Measurements from ENCODE around the gene FAM120A. TPM values are rescaled to one million over a fixed set of nuclear protein-coding genes. Genes with fewer than 3 reads are reported as not detected.
A peak's percentile ranks its signal among the peaks of the same experiment; 100 is the strongest.
"Not testable (repeated sequence)": the region's sequence is repeated elsewhere in the genome, so short reads cannot be mapped to it uniquely, and the experiment has no call there.

The FAM120A gene
- total RNA-seq, 2 donors from 2014 or later: 76.9 to 83.6 TPM

GRCh38 chr9:93510041-93510440, 58.6 kb downstream of the FAM120A start:
- Mint-ChIP-seq H3K4me3 (no peak overlapping the region), H3K27me3 (no peaks in the 10 kb centered on the region), H3K27ac (no peak overlapping the region), H3K36me3 (ENCODE audit: low read depth) (peaks cover 9% of the 10 kb centered on the region), H3K4me1 (peaks cover 56% of the 10 kb centered on the region)
- H3K9me3 ChIP-seq (ENCODE audit: control insufficient read depth, low read length, poor library complexity, severe bottlenecking): no peaks in the 10 kb centered on the region
- ATAC-seq (no peak), DNase-seq (no peak)

GRCh38 chr9:93511228-93511627, 59.7 kb downstream of the FAM120A start:
- not testable (repeated sequence) for H3K27me3 Mint-ChIP-seq; ATAC-seq; H3K9me3 ChIP-seq (ENCODE audit: control insufficient read depth, low read length, poor library complexity, severe bottlenecking); H3K36me3 Mint-ChIP-seq (ENCODE audit: low read depth); DNase-seq; H3K4me3 Mint-ChIP-seq
- Mint-ChIP-seq H3K4me1 (peaks cover 48% of the 10 kb centered on the region), H3K27ac (peak overlapping the region; percentile 90)

DNA sequence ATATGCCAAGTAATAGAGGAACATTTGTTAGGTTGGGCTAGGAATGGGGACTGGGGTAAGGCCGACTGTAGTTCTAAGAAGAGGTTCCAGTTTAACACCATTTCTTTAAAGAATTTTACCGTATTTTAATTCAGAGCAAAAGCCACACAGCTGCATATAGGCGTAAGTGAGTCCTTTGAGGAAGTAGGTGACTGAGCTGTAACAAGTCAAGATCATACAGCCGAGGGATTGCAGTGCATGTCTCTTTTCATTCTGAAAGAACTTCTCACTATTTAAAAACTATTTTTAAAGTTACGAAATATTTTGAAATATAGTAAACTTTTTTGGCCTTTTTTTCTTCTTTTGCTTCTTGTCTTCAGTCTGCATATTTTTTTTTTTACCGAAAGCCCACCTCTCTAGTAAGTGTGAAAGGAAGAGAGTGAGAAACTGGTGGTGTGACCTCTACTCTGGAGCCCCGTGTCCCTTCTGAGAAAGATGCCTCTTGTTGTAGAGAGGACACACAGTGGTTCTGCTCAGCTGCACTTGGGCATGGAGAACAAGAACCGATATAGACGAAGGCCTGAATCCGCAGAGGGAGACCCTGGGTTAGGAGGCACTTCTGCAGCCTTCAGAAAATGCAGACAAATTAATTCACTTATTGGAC, 60.8 kb downstream of the FAM120A start:
- not testable (repeated sequence) for H3K9me3 ChIP-seq (ENCODE audit: control insufficient read depth, low read length, poor library complexity, severe bottlenecking); H3K27ac Mint-ChIP-seq; H3K27me3 Mint-ChIP-seq; DNase-seq; ATAC-seq; H3K36me3 Mint-ChIP-seq (ENCODE audit: low read depth)
- peak overlapping the region; percentile 5 for H3K4me3 Mint-ChIP-seq
- peaks cover 42% of the 10 kb centered on the region for H3K4me1 Mint-ChIP-seq

DNA sequence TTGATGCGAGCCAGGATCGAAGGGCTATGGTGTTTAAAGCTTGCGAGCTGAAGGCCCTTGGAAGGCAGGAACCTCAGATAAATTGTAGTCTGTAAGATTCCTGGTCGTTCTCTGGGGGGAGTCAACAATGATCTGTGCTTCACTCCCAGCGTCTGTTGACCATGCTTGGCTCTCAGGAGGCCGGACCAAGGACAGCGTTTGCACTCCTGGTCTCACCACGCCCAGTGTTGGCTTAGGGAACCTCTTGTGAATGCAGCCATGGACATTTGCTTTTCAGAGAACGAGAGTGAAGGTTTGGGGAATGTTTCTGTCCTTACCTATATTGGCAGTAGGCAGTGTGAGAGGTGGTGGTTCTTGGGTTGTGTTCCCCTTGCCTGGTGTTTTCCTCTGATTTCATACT, 62.1 kb downstream of the FAM120A start:
- peaks cover 34% of the 10 kb centered on the region for H3K4me1 Mint-ChIP-seq
- H3K36me3 Mint-ChIP-seq (ENCODE audit: low read depth): peaks cover 5% of the 10 kb centered on the region
- no peak for DNase-seq
- H3K27me3 Mint-ChIP-seq: no peaks in the 10 kb centered on the region
- no peak overlapping the region for H3K4me3 Mint-ChIP-seq
- H3K9me3 ChIP-seq (ENCODE audit: control insufficient read depth, low read length, poor library complexity, severe bottlenecking): no peaks in the 10 kb centered on the region
- H3K27ac Mint-ChIP-seq: peak overlapping the region; percentile 60
- ATAC-seq: no peak

DNA sequence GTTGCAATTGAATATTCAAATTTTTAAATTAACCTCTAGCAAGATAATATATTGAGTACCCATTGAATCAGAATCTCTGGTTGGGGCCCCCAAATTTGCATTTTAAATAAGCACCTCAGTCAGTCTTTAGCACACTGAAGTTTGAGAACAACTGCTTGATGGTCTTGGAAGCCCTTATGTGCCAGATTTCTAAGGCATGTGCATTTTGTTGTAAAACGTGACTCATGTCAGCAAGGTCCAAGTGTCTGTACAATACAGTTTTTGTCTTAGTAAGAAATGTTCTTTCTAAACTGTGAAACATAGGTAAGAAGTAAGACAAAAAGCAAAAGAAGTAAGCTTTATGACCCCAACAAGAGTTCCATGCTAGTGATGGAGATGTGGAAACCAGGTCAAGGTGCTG, 65.8 kb downstream of the FAM120A start:
- peak overlapping the region; percentile 74 for H3K27ac Mint-ChIP-seq
- H3K9me3 ChIP-seq (ENCODE audit: control insufficient read depth, low read length, poor library complexity, severe bottlenecking): no peaks in the 10 kb centered on the region
- H3K36me3 Mint-ChIP-seq (ENCODE audit: low read depth): peaks cover 3% of the 10 kb centered on the region
- no peak for DNase-seq
- no peak for ATAC-seq
- no peaks in the 10 kb centered on the region for H3K27me3 Mint-ChIP-seq
- H3K4me3 Mint-ChIP-seq: no peak overlapping the region
- peaks cover 13% of the 10 kb centered on the region for H3K4me1 Mint-ChIP-seq

GRCh38 chr9:93520523-93520922, 69.0 kb downstream of the FAM120A start:
- ATAC-seq (no peak), DNase-seq (no peak)
- Mint-ChIP-seq H3K4me1 (peaks cover 14% of the 10 kb centered on the region), H3K27ac (peak overlapping the region; percentile 67), H3K36me3 (ENCODE audit: low read depth) (peaks cover 5% of the 10 kb centered on the region), H3K27me3 (no peaks in the 10 kb centered on the region), H3K4me3 (no peak overlapping the region)
- H3K9me3 ChIP-seq (ENCODE audit: control insufficient read depth, low read length, poor library complexity, severe bottlenecking): no peaks in the 10 kb centered on the region

DNA sequence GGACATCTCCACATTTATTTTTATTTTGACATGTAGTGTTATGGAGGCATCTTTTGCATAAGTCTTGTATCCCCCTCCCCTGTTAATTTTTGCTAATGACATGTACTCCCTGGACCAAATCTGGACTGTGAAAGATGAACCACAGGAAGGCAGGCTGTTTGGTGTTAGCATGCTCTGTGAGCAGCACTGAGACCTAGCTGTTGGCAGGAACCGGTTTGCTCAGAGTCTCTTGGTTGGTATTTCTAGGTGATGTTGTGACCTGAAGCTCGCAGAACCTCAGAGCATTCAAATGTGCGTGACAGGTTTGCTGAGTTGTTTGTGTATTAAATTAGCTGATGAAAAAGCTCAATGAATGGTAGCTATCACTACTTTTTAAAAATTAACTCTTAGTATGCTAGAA, 71.3 kb downstream of the FAM120A start:
- DNase-seq: no peak
- H3K4me3 Mint-ChIP-seq: no peak overlapping the region
- no peak for ATAC-seq
- no peaks in the 10 kb centered on the region for H3K27me3 Mint-ChIP-seq
- H3K27ac Mint-ChIP-seq: no peak overlapping the region
- H3K4me1 Mint-ChIP-seq: peaks cover 19% of the 10 kb centered on the region
- no peaks in the 10 kb centered on the region for H3K9me3 ChIP-seq (ENCODE audit: control insufficient read depth, low read length, poor library complexity, severe bottlenecking)
- peaks cover 5% of the 10 kb centered on the region for H3K36me3 Mint-ChIP-seq (ENCODE audit: low read depth)

DNA sequence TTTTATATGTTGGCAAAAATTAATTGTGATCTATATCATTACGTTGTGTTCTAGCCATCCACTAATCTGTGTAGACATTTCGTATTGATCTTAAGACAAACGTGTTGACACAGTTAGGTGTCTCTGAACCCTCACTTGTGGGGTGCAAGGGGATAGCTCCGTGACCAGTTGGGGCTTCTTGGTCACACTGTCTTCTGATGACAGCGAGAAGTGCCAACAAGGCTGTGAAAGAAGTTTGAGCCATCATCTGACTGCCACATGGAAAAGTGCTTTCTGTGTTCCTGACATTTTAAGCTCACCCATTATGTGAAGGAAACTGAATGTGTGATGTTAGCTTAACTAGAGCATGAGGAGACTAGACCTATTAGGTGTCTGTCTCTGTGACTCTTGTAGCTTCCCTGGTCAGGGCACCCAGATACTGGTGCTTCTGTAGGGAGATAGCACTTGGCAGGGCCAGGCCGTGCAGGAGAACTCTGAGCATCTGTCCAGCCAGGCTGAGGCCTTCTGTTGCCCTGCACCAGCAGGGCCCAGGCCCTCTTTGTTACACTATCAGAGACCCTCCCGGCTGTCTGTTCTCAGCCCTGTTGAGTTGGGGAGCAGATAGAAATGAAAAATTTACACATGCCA, 72.1 kb downstream of the FAM120A start:
- Mint-ChIP-seq H3K4me3 (no peak overlapping the region), H3K4me1 (peaks cover 15% of the 10 kb centered on the region), H3K36me3 (ENCODE audit: low read depth) (peaks cover 2% of the 10 kb centered on the region), H3K27ac (no peak overlapping the region), H3K27me3 (no peaks in the 10 kb centered on the region)
- no peaks in the 10 kb centered on the region for H3K9me3 ChIP-seq (ENCODE audit: control insufficient read depth, low read length, poor library complexity, severe bottlenecking)
- ATAC-seq (no peak), DNase-seq (no peak)

- Mint-ChIP-seq H3K27me3 (no peaks in the 10 kb centered on the region), H3K27ac (peak overlapping the region; percentile 16), H3K4me1 (peaks cover 15% of the 10 kb centered on the region), H3K4me3 (no peak overlapping the region), H3K36me3 (ENCODE audit: low read depth) (peaks cover 2% of the 10 kb centered on the region)
- no peak for ATAC-seq
- H3K9me3 ChIP-seq (ENCODE audit: control insufficient read depth, low read length, poor library complexity, severe bottlenecking): no peaks in the 10 kb centered on the region
- no peak for DNase-seq
These were observed 74.0 kb downstream of the FAM120A start for GRCh38 chr9:93525476-93525875.

- H3K27ac Mint-ChIP-seq: no peak overlapping the region
- DNase-seq (no peak), ATAC-seq (no peak)
- H3K9me3 ChIP-seq (ENCODE audit: control insufficient read depth, low read length, poor library complexity, severe bottlenecking): no peaks in the 10 kb centered on the region
- no peaks in the 10 kb centered on the region for H3K27me3 Mint-ChIP-seq
- peaks cover 13% of the 10 kb centered on the region for H3K36me3 Mint-ChIP-seq (ENCODE audit: low read depth)
- H3K4me1 Mint-ChIP-seq: peaks cover 17% of the 10 kb centered on the region
- H3K4me3 Mint-ChIP-seq: no peak overlapping the region
These were observed 79.9 kb downstream of the FAM120A start for GRCh38 chr9:93531374-93531773.

- ATAC-seq (no peak), DNase-seq (no peak)
- no peaks in the 10 kb centered on the region for H3K9me3 ChIP-seq (ENCODE audit: control insufficient read depth, low read length, poor library complexity, severe bottlenecking)
- Mint-ChIP-seq H3K27me3 (no peaks in the 10 kb centered on the region), H3K27ac (no peak overlapping the region), H3K4me3 (no peak overlapping the region), H3K4me1 (peaks cover 13% of the 10 kb centered on the region), H3K36me3 (ENCODE audit: low read depth) (peaks cover 13% of the 10 kb centered on the region)
These were observed 80.7 kb downstream of the FAM120A start for GRCh38 chr9:93532141-93532540.

GRCh38 chr9:93533863-93534262, 82.4 kb downstream of the FAM120A start:
- Mint-ChIP-seq H3K27ac (peak overlapping the region; percentile 54), H3K4me3 (no peak overlapping the region), H3K4me1 (peaks cover 13% of the 10 kb centered on the region), H3K36me3 (ENCODE audit: low read depth) (peaks cover 13% of the 10 kb centered on the region), H3K27me3 (no peaks in the 10 kb centered on the region)
- no peak for DNase-seq
- H3K9me3 ChIP-seq (ENCODE audit: control insufficient read depth, low read length, poor library complexity, severe bottlenecking): no peaks in the 10 kb centered on the region
- ATAC-seq: no peak

DNA sequence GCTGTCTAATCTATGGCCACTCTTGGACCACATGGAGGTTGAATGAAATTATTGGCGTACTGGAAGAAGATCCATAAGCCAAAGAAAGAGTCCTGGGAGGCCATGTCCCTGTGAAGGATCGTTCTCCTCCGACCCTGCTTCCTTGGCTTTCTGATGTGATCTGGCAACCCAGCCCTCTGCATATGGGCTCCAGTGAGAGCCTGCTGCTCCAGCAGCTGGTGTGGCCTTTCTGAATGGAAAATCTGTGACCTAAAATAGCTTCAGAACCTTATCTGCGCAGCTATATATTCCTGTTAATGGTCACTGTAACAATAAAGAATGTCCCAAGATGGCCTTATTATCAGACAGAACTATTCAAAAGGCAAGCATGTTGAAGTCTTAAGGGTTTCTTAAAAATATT, 84.7 kb downstream of the FAM120A start:
- Mint-ChIP-seq H3K27ac (peak overlapping the region; percentile 85), H3K4me3 (no peak overlapping the region), H3K4me1 (peaks cover 15% of the 10 kb centered on the region), H3K27me3 (no peaks in the 10 kb centered on the region), H3K36me3 (ENCODE audit: low read depth) (peaks cover 10% of the 10 kb centered on the region)
- no peak for ATAC-seq
- DNase-seq: no peak
- no peaks in the 10 kb centered on the region for H3K9me3 ChIP-seq (ENCODE audit: control insufficient read depth, low read length, poor library complexity, severe bottlenecking)

GRCh38 chr9:93536874-93537273, 85.4 kb downstream of the FAM120A start:
- Mint-ChIP-seq H3K27me3 (no peaks in the 10 kb centered on the region), H3K4me1 (peaks cover 16% of the 10 kb centered on the region), H3K27ac (no peak overlapping the region), H3K36me3 (ENCODE audit: low read depth) (peaks cover 10% of the 10 kb centered on the region), H3K4me3 (no peak overlapping the region)
- no peak for DNase-seq
- ATAC-seq: no peak
- H3K9me3 ChIP-seq (ENCODE audit: control insufficient read depth, low read length, poor library complexity, severe bottlenecking): no peaks in the 10 kb centered on the region
